ENCODE results near the gene PTTG1IP.

PTTG1IP gene

GRCh38 chr21:44893948-44894656 lies 20.6 kb upstream of the PTTG1IP start:
- ATAC-seq (no peak), DNase-seq (no peak)
- H3K27ac Mint-ChIP-seq = peak overlapping the region; percentile 49
- no peaks in the 10 kb centered on the region for H3K27me3 Mint-ChIP-seq
- peaks cover 11% of the 10 kb centered on the region for H3K4me1 Mint-ChIP-seq
- H3K4me3 Mint-ChIP-seq = no peak overlapping the region
- peaks cover 19% of the 10 kb centered on the region for H3K36me3 Mint-ChIP-seq (ENCODE audit: low read depth)
- no peaks in the 10 kb centered on the region for H3K9me3 Mint-ChIP-seq

- H3K4me1 Mint-ChIP-seq = peaks cover 11% of the 10 kb centered on the region
- peaks cover 14% of the 10 kb centered on the region for H3K36me3 Mint-ChIP-seq (ENCODE audit: low read depth)
- no peaks in the 10 kb centered on the region for H3K9me3 Mint-ChIP-seq
- H3K27ac Mint-ChIP-seq = no peak overlapping the region
- no peak for ATAC-seq
- no peaks in the 10 kb centered on the region for H3K27me3 Mint-ChIP-seq
- no peak overlapping the region for H3K4me3 Mint-ChIP-seq
- no peak for DNase-seq
Observed at GRCh38 chr21:44893278-44893556, 19.7 kb upstream of the PTTG1IP start.

GRCh38 chr21:44892536-44893277 lies 19.2 kb upstream of the PTTG1IP start:
- Mint-ChIP-seq H3K27me3 (no peaks in the 10 kb centered on the region), H3K9me3 (no peaks in the 10 kb centered on the region), H3K4me3 (no peak overlapping the region), H3K36me3 (ENCODE audit: low read depth) (peaks cover 14% of the 10 kb centered on the region), H3K4me1 (peaks cover 11% of the 10 kb centered on the region), H3K27ac (no peak overlapping the region)
- ATAC-seq = peak; percentile 77
- DNase-seq = peak; percentile 85

GRCh38 chr21:44892095-44892494 lies 18.6 kb upstream of the PTTG1IP start:
- Mint-ChIP-seq H3K27ac (no peak overlapping the region), H3K27me3 (no peaks in the 10 kb centered on the region), H3K36me3 (ENCODE audit: low read depth) (peaks cover 14% of the 10 kb centered on the region), H3K4me3 (no peak overlapping the region), H3K4me1 (peaks cover 11% of the 10 kb centered on the region), H3K9me3 (no peaks in the 10 kb centered on the region)
- ATAC-seq (no peak), DNase-seq (no peak)

GRCh38 chr21:44891631-44892031 lies 18.1 kb upstream of the PTTG1IP start:
- Mint-ChIP-seq H3K4me3 (no peak overlapping the region), H3K27ac (no peak overlapping the region), H3K27me3 (no peaks in the 10 kb centered on the region), H3K9me3 (no peaks in the 10 kb centered on the region), H3K4me1 (peaks cover 11% of the 10 kb centered on the region), H3K36me3 (ENCODE audit: low read depth) (peaks cover 14% of the 10 kb centered on the region)
- ATAC-seq (no peak), DNase-seq (no peak)

GRCh38 chr21:44890961-44891541 lies 17.6 kb upstream of the PTTG1IP start:
- Mint-ChIP-seq H3K36me3 (ENCODE audit: low read depth) (peaks cover 15% of the 10 kb centered on the region), H3K4me3 (no peak overlapping the region), H3K9me3 (no peaks in the 10 kb centered on the region), H3K4me1 (peaks cover 10% of the 10 kb centered on the region), H3K27me3 (no peaks in the 10 kb centered on the region), H3K27ac (no peak overlapping the region)
- no peak for DNase-seq
- ATAC-seq = no peak

GRCh38 chr21:44890338-44890931 lies 16.9 kb upstream of the PTTG1IP start:
- no peak for DNase-seq
- no peak for ATAC-seq
- H3K9me3 Mint-ChIP-seq = no peaks in the 10 kb centered on the region
- H3K27ac Mint-ChIP-seq = no peak overlapping the region
- peaks cover 15% of the 10 kb centered on the region for H3K36me3 Mint-ChIP-seq (ENCODE audit: low read depth)
- H3K4me3 Mint-ChIP-seq = no peak overlapping the region
- H3K27me3 Mint-ChIP-seq = no peaks in the 10 kb centered on the region
- H3K4me1 Mint-ChIP-seq = peaks cover 10% of the 10 kb centered on the region

- ATAC-seq (no peak), DNase-seq (no peak)
- Mint-ChIP-seq H3K4me3 (no peak overlapping the region), H3K9me3 (no peaks in the 10 kb centered on the region), H3K27me3 (no peaks in the 10 kb centered on the region), H3K27ac (no peak overlapping the region), H3K4me1 (peaks cover 10% of the 10 kb centered on the region), H3K36me3 (ENCODE audit: low read depth) (peaks cover 15% of the 10 kb centered on the region)
Observed at GRCh38 chr21:44889625-44890337, 16.3 kb upstream of the PTTG1IP start.

- ATAC-seq (no peak), DNase-seq (no peak)
- H3K27me3 Mint-ChIP-seq = no peaks in the 10 kb centered on the region
- H3K36me3 Mint-ChIP-seq (ENCODE audit: low read depth) = peaks cover 15% of the 10 kb centered on the region
- H3K4me1 Mint-ChIP-seq = peaks cover 9% of the 10 kb centered on the region
- H3K4me3 Mint-ChIP-seq = no peak overlapping the region
- H3K27ac Mint-ChIP-seq = no peak overlapping the region
- no peaks in the 10 kb centered on the region for H3K9me3 Mint-ChIP-seq
Observed at GRCh38 chr21:44888581-44889550, 15.4 kb upstream of the PTTG1IP start.

GRCh38 chr21:44887807-44888580 lies 14.5 kb upstream of the PTTG1IP start:
- no peaks in the 10 kb centered on the region for H3K9me3 Mint-ChIP-seq
- peaks cover 5% of the 10 kb centered on the region for H3K4me1 Mint-ChIP-seq
- no peak overlapping the region for H3K4me3 Mint-ChIP-seq
- no peak overlapping the region for H3K27ac Mint-ChIP-seq
- no peaks in the 10 kb centered on the region for H3K27me3 Mint-ChIP-seq
- peaks cover 12% of the 10 kb centered on the region for H3K36me3 Mint-ChIP-seq (ENCODE audit: low read depth)
- no peak for ATAC-seq
- no peak for DNase-seq

- Mint-ChIP-seq H3K27me3 (no peaks in the 10 kb centered on the region), H3K9me3 (no peaks in the 10 kb centered on the region), H3K4me1 (peaks cover 2% of the 10 kb centered on the region), H3K27ac (no peak overlapping the region), H3K36me3 (ENCODE audit: low read depth) (peaks cover 7% of the 10 kb centered on the region), H3K4me3 (no peak overlapping the region)
- no peak for ATAC-seq
- no peak for DNase-seq
Observed at GRCh38 chr21:44887126-44887806, 13.8 kb upstream of the PTTG1IP start.

GRCh38 chr21:44886113-44887075 lies 12.9 kb upstream of the PTTG1IP start:
- ATAC-seq = no peak

More at GRCh38 chr21:44886113-44887075, 12.9 kb upstream of the PTTG1IP start:
- no peaks in the 10 kb centered on the region for H3K27me3 Mint-ChIP-seq
- no peak for DNase-seq
- H3K4me3 Mint-ChIP-seq = no peak overlapping the region
- H3K9me3 Mint-ChIP-seq = no peaks in the 10 kb centered on the region
- peaks cover 11% of the 10 kb centered on the region for H3K4me1 Mint-ChIP-seq
- H3K36me3 Mint-ChIP-seq (ENCODE audit: low read depth) = peaks cover 5% of the 10 kb centered on the region
- no peak overlapping the region for H3K27ac Mint-ChIP-seq

Measured in activated naive CD8-positive, alpha-beta T cell treated with anti-CD3 and anti-CD28 coated beads, Interleukin-2, amount 50 U/mL, for 24 hours (primary cell).